Prostate gland (tissue), 2 donors: ENCODE measurements around the gene SHLD2.
"Not testable (repeated sequence)": the region's sequence is repeated elsewhere in the genome, so short reads cannot be mapped to it uniquely, and the experiment has no call there.

Experiments
- CTCF ChIP-seq, 4 experiments: fragments of 200-600 bp in 2 of 4; fragments of 450-650 bp in 2 of 4; sonication (generic) in 2 of 4; IDR thresholded peaks; 1 replicate in 3 of 4; 2 replicates in 1 of 4; pipeline ENCODE4 v1.5.1; 2016 to 2019; ENCODE audit warnings: antibody characterized with exemption in 4 of 4, mild to moderate bottlenecking in 2 of 4, moderate library complexity in 2 of 4
- POLR2A ChIP-seq: fragments of 450-650 bp; IDR thresholded peaks from one replicate; pipeline ENCODE4 v1.6.1; 2016; ENCODE audit warnings: antibody characterized with exemption, mild to moderate bottlenecking
- POLR2AphosphoS5 ChIP-seq: sonication (generic); formaldehyde crosslinking; IDR thresholded peaks from one replicate; pipeline ENCODE4 v1.6.1; 2017; ENCODE audit warnings: antibody characterized with exemption

DNA sequence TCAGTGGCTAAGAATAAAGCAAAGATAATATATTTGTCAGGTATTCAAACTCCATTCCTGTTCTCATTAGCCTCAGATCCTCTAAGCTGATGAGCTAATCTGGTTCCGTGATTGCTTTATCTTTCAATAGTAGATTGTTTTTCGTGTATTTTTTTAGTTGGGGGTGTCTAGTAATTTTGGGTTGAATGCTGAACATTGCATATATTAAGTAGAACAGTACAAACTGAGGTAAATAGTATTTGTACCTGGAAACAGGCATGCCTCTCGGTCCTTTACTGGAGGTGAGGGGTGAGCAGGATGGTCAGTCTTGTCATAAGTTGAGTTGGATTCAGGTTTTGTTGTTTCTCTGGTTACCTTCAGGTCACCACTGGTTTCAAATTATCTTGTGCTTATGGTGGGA is 92.6 kb downstream of the SHLD2 start:
- TF ChIP-seq POLR2A; CTCF (IDR thresholded peaks at IDR 0.05); POLR2AphosphoS5: not testable (repeated sequence)
